Dermis lymphatic vessel endothelial cell (primary cell): Measurements from ENCODE around the gene TSLP. TPM values are rescaled to one million over a fixed set of nuclear protein-coding genes. Genes with fewer than 3 reads are reported as not detected.

Source experiments
- total RNA-seq: library from RNA; depleted of rRNA; stranded (reverse); fragments of >200 nt; gene quantifications from 2 replicates; pipeline ENCODE4 v1.2.1, GENCODE V29; 2014

The TSLP gene
- 0.11 and 0.26 TPM in 2 replicates for total RNA-seq

DNA sequence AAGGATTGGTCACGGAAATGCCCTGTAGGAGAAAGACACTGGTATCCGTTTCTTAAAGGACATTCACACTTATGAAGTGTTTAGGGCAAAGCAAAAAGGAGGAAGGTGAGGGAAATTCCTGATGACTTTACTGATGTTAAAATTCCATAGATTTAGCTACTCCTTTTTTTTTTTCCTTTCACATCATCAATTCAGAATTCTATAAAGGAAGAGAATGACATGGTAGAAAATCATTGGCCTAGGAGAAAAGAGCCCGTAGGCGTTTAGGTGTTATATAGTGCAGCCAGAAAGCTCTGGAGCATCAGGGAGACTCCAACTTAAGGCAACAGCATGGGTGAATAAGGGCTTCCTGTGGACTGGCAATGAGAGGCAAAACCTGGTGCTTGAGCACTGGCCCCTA lies at the start of gene TSLP:
Gene TSLP (plus strand): TSS at position 301 of the 400 bp plus-strand sequence. CDS start 178 bp downstream, outside the sequence.

DNA sequence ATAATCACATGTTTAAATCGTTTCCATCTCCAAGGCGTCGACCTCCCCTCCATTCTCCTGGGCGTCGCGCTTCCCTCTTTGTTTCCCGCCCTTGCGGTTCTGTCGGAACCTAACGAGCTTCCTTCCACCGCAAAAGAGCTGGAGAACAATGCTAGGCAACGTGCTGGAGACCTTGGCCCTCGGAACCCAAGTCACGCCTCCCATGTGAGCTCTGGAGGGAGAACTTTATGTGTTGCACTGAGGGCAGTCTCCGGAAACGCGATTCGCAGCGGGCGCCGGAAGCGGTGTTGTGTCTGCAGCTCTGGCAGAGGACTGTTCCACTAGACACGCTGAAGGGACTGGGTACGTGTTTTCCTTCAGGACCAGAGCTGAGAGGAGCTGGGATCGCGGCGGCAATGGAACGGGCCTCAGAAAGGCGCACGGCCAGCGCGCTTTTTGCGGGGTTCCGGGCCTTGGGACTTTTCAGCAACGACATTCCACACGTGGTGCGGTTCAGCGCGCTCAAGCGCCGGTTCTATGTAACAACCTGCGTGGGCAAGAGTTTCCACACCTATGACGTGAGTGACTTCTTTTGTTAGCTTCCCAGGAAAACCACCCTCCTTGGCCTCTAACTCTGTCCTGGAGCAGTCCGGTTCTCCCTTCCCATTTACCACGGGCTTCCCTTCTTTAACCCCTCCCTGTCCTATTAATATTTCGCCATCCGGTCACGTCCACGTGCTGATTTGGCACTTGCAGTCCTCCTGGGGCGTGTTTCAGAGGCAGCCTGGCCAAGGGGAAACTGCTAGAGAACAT lies 20.7 kb downstream of the TSLP start, which contains the start of gene WDR36:
Gene WDR36 (plus strand): TSS at position 287 of the 792 bp plus-strand sequence. CDS start 109 bp downstream, at position 396.

Other genes with a start within 250 kb of the TSLP start
- gene WDR36, start 20.6 kb downstream of the TSLP start, total RNA-seq, result 49.2 and 56.2 TPM in 2 replicates
- 0.33 and 0.69 TPM in 2 replicates for gene CAMK4, start 152.7 kb downstream of the TSLP start, total RNA-seq